Measurements from ENCODE around the gene SLC4A4. TPM values are rescaled to one million over a fixed set of nuclear protein-coding genes. Genes with fewer than 3 reads are reported as not detected.

Gene SLC4A4
- polyA plus RNA-seq, 1 donor = 11.2 TPM

DNA sequence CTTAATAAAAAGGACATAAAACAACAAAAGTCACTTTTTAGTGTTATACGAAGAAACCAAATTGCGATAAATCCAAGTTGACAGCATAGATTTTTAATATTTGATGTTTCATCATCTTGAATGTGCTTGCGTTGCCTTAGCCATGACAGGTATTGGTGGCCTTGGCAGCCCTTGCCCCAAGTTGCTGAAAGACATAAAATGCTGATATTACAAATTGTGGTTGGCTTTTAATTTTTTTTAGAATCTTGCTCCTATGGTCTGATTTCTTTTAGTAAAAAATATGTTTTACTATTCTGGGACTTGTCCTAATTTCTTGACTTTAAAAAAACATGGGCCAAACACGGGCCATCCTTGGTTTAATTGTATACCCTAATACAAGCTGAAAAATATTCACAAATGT lies 122.6 kb downstream of the SLC4A4 start:
- H3K36me3 ChIP-seq (ENCODE audit: control insufficient read depth, insufficient read depth, low read length) = no peaks in the 10 kb centered on the region
- 96% methylated on average over 3 of the region's 4 CpGs for WGBS (ENCODE audit: insufficient coverage, low lambda C conversion rate)
- no peaks in the 10 kb centered on the region for H3K27me3 ChIP-seq (ENCODE audit: control insufficient read depth, insufficient read depth, low read length)
- no peak overlapping the region for H3K27ac ChIP-seq (ENCODE audit: low read length)
- DNase-seq = no peak
- no peaks in the 10 kb centered on the region for H3K9me3 ChIP-seq (ENCODE audit: control insufficient read depth, low read depth, low read length)
- H3K4me1 ChIP-seq (ENCODE audit: control insufficient read depth, insufficient read depth, low read length) = no peaks in the 10 kb centered on the region
- H3K4me3 ChIP-seq (ENCODE audit: low read length) = no peak overlapping the region

DNA sequence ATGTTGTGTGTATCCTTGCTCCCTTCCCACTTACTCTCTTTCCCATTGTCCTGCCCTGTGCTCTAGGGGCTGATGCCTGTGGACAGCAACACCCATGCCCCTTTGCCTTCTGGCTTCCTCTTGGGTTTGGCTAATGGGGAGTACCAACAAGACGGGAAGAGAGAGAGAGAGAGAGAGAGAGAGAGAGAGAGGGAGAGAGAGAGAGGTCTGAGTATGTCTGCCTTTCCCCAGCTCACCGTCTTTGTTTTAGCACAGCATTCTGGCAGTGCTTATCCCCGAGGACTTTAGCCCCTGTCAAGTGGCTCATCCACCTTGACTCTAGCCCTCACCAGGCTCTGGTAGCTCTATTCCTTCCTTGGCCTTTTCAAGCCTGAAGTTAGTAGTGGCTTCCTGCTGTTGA lies 128.0 kb downstream of the SLC4A4 start:
- Histone ChIP-seq H3K9me3 (ENCODE audit: control insufficient read depth, low read depth, low read length) (peaks cover 3% of the 10 kb centered on the region), H3K36me3 (ENCODE audit: control insufficient read depth, insufficient read depth, low read length) (peaks cover 4% of the 10 kb centered on the region), H3K27me3 (ENCODE audit: control insufficient read depth, insufficient read depth, low read length) (no peaks in the 10 kb centered on the region), H3K4me1 (ENCODE audit: control insufficient read depth, insufficient read depth, low read length) (no peaks in the 10 kb centered on the region), H3K27ac (ENCODE audit: low read length) (no peak overlapping the region), H3K4me3 (ENCODE audit: low read length) (no peak overlapping the region)
- WGBS (ENCODE audit: insufficient coverage, low lambda C conversion rate) = 80% methylated on average over 1 of the region's 3 CpGs
- DNase-seq = no peak

DNA sequence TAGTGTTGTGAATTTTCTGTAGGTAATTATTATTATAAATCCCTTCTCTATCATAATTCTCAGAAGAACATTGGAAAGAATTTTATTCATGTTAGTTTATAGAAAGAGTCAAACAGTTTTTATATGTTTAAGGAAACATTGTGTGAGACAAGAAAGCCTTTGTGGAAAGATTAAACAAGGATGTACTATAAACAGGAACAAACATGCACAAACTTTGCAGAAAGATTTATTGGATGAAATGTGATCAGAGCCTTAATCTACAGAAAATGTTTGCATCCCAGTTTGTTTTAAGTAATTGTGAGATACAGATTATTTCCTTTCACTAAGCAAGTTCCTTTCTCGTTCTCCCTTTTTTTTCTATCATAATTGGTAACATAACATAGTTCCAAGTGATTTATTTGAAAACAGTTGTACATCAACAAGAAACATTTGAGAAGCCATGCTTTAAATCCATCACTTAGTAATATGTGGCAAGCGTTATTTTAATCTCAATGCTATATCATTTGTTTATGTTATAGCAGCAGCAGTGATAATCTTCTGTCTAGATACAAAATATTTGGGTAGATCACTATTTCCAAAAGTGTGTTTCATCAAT lies 129.4 kb downstream of the SLC4A4 start:
- Histone ChIP-seq H3K9me3 (ENCODE audit: control insufficient read depth, low read depth, low read length) (peaks cover 3% of the 10 kb centered on the region), H3K36me3 (ENCODE audit: control insufficient read depth, insufficient read depth, low read length) (peaks cover 7% of the 10 kb centered on the region), H3K27me3 (ENCODE audit: control insufficient read depth, insufficient read depth, low read length) (no peaks in the 10 kb centered on the region), H3K4me1 (ENCODE audit: control insufficient read depth, insufficient read depth, low read length) (no peaks in the 10 kb centered on the region), H3K4me3 (ENCODE audit: low read length) (no peak overlapping the region), H3K27ac (ENCODE audit: low read length) (no peak overlapping the region)
- DNase-seq = no peak
- 100% methylated on average over 1 of the region's 2 CpGs for WGBS (ENCODE audit: insufficient coverage, low lambda C conversion rate)

DNA sequence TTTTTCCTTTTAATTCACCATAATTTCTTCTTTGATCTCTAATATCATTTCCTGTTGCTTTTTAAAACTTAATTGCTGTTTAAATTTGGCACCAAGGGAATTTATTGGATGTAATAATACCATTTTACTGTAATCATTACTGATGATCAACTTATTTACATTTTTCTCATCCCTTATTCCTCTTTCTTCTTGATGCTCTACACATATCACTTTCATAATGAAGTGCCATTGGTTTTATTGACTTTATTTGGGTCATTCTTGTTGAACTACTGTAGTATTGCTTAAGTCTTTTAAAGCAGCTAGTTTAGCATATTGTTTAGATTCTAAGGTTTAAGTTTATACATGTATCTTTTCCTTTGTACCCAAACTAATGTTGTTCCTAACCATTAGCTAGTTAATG lies 130.7 kb downstream of the SLC4A4 start:
- DNase-seq = no peak
- H3K36me3 ChIP-seq (ENCODE audit: control insufficient read depth, insufficient read depth, low read length) = peaks cover 7% of the 10 kb centered on the region
- no peaks in the 10 kb centered on the region for H3K27me3 ChIP-seq (ENCODE audit: control insufficient read depth, insufficient read depth, low read length)
- peaks cover 3% of the 10 kb centered on the region for H3K9me3 ChIP-seq (ENCODE audit: control insufficient read depth, low read depth, low read length)
- no peak overlapping the region for H3K27ac ChIP-seq (ENCODE audit: low read length)
- H3K4me1 ChIP-seq (ENCODE audit: control insufficient read depth, insufficient read depth, low read length) = no peaks in the 10 kb centered on the region
- H3K4me3 ChIP-seq (ENCODE audit: low read length) = no peak overlapping the region

DNA sequence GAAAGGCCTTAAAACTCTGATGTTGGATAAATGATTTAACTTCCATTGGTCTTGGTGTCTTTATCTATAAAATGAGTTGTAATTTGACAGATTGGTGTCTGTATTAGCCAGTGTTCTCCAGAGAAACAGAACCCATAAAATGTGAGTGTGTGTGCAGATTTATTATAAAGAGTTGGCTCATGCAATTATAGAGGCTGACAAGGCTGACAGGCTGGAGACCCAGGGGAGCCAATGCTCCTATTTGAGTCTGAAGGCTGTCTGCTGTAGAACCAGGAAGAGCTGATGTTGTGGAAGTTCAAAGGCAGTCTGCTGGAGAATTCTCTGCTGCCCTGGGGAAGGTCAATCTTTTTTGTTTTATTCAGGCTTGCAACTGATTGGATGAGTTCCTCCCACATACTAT lies 131.7 kb downstream of the SLC4A4 start:
- H3K9me3 ChIP-seq (ENCODE audit: control insufficient read depth, low read depth, low read length) = peaks cover 3% of the 10 kb centered on the region
- H3K4me1 ChIP-seq (ENCODE audit: control insufficient read depth, insufficient read depth, low read length) = no peaks in the 10 kb centered on the region
- DNase-seq = no peak
- peaks cover 7% of the 10 kb centered on the region for H3K36me3 ChIP-seq (ENCODE audit: control insufficient read depth, insufficient read depth, low read length)
- H3K27me3 ChIP-seq (ENCODE audit: control insufficient read depth, insufficient read depth, low read length) = no peaks in the 10 kb centered on the region
- no peak overlapping the region for H3K27ac ChIP-seq (ENCODE audit: low read length)
- H3K4me3 ChIP-seq (ENCODE audit: low read length) = no peak overlapping the region

DNA sequence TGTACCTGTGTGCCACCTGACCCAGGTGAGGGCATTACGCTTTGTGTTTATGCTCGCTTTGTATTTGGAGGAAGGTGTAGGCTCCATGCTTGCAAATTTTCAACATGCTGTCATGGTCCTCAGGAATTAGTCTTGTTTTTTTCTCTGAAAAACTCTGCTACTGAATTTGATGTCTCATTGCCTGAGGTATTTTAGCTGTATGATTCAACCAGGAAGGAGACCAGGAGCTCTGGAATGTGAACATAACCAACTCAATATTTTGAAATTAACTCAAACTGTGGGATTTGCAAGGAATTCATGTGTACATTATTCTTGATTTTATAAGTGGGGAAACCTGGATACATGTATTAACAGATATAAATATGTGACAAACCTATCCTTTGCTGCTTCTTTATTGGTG lies 134.1 kb downstream of the SLC4A4 start:
- H3K36me3 ChIP-seq (ENCODE audit: control insufficient read depth, insufficient read depth, low read length) = peaks cover 3% of the 10 kb centered on the region
- no peak overlapping the region for H3K4me3 ChIP-seq (ENCODE audit: low read length)
- no peak for DNase-seq
- no peaks in the 10 kb centered on the region for H3K4me1 ChIP-seq (ENCODE audit: control insufficient read depth, insufficient read depth, low read length)
- no peaks in the 10 kb centered on the region for H3K27me3 ChIP-seq (ENCODE audit: control insufficient read depth, insufficient read depth, low read length)
- H3K27ac ChIP-seq (ENCODE audit: low read length) = no peak overlapping the region
- no peaks in the 10 kb centered on the region for H3K9me3 ChIP-seq (ENCODE audit: control insufficient read depth, low read depth, low read length)
- WGBS (ENCODE audit: insufficient coverage, low lambda C conversion rate) = 100% methylated on average over 1 of the region's 2 CpGs

DNA sequence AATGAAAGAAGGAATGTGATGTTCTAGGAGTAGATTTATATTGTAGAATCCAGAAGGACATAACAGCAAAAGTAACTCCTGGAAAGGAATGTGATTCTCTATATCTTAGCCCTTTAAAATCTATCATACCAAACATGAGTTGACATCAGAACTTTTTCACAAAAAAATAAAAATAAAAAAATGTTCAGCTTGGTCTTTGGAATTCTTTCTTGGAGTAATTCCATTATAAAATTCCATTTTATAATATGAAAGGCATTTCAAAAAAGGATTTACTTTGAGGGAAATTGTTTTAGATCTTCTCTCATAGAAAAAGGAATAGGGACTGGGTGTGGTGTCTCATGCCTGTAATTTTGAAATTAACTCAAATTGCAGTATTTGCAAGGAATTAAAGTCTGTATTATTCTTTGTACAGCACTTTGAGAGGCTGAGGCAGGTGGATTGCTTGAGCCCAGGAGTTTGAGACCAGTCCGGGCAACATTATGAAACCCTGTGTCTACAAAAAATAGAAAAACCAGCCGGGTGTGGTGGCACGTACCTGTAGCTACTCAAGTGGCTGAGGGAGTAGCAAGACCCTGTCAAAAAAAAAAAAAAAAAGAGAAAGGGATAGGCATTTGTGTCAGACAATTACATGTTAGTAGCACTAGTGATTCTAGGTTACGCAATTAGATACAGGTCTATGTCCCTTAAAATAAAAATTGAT lies 134.9 kb downstream of the SLC4A4 start:
- Histone ChIP-seq H3K4me1 (ENCODE audit: control insufficient read depth, insufficient read depth, low read length) (no peaks in the 10 kb centered on the region), H3K9me3 (ENCODE audit: control insufficient read depth, low read depth, low read length) (no peaks in the 10 kb centered on the region), H3K27me3 (ENCODE audit: control insufficient read depth, insufficient read depth, low read length) (no peaks in the 10 kb centered on the region), H3K27ac (ENCODE audit: low read length) (no peak overlapping the region), H3K4me3 (ENCODE audit: low read length) (no peak overlapping the region), H3K36me3 (ENCODE audit: control insufficient read depth, insufficient read depth, low read length) (peaks cover 3% of the 10 kb centered on the region)
- DNase-seq = no peak
- 100% methylated on average over 2 of the region's 4 CpGs for WGBS (ENCODE audit: insufficient coverage, low lambda C conversion rate)

DNA sequence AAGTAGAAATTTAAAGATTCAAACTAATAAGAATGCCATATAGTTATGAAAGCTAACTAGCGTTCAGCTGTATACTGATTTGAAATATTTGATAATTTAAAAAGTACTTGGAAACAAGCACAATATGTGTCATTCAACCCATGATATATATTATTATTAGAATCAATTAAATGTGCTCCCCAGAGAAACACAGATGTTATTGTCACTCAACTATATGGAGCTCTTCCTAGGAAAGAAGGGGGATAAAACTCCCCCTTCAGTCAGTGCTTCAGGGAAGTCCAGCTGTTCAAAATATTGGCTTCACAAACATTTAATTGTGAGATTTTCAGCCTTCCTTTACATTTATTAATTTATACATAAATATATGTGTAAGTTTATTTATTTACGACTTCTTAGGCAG lies 135.9 kb downstream of the SLC4A4 start:
- no peaks in the 10 kb centered on the region for H3K9me3 ChIP-seq (ENCODE audit: control insufficient read depth, low read depth, low read length)
- no peak overlapping the region for H3K27ac ChIP-seq (ENCODE audit: low read length)
- no peaks in the 10 kb centered on the region for H3K27me3 ChIP-seq (ENCODE audit: control insufficient read depth, insufficient read depth, low read length)
- no peak overlapping the region for H3K4me3 ChIP-seq (ENCODE audit: low read length)
- no peaks in the 10 kb centered on the region for H3K4me1 ChIP-seq (ENCODE audit: control insufficient read depth, insufficient read depth, low read length)
- DNase-seq = no peak
- WGBS (ENCODE audit: insufficient coverage, low lambda C conversion rate) = 90% methylated on average over 2 of the region's 2 CpGs
- peaks cover 3% of the 10 kb centered on the region for H3K36me3 ChIP-seq (ENCODE audit: control insufficient read depth, insufficient read depth, low read length)

DNA sequence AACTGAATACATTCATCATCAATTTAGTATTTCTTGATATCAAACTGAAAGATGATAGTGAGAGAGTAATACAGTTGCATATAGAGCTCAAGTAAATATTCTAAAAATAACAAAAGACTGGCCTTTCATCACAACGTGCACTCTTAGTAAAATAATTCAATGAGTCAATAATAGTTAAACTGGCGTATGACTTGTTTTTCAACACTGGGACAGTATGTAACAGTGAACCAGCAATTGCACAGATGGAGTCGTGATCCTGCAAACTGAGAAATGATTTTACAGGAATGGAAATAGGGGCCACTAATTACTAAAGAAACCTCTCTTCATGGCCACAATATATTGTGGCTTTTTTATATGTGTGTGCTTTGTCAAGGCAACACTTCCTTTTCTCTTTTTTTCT lies 137.4 kb downstream of the SLC4A4 start:
- Histone ChIP-seq H3K36me3 (ENCODE audit: control insufficient read depth, insufficient read depth, low read length) (peaks cover 3% of the 10 kb centered on the region), H3K9me3 (ENCODE audit: control insufficient read depth, low read depth, low read length) (no peaks in the 10 kb centered on the region), H3K27me3 (ENCODE audit: control insufficient read depth, insufficient read depth, low read length) (no peaks in the 10 kb centered on the region), H3K4me3 (ENCODE audit: low read length) (no peak overlapping the region), H3K27ac (ENCODE audit: low read length) (no peak overlapping the region), H3K4me1 (ENCODE audit: control insufficient read depth, insufficient read depth, low read length) (no peaks in the 10 kb centered on the region)
- WGBS (ENCODE audit: insufficient coverage, low lambda C conversion rate) = no CpG with 5 or more reads among the region's 3 CpGs
- DNase-seq = no peak

DNA sequence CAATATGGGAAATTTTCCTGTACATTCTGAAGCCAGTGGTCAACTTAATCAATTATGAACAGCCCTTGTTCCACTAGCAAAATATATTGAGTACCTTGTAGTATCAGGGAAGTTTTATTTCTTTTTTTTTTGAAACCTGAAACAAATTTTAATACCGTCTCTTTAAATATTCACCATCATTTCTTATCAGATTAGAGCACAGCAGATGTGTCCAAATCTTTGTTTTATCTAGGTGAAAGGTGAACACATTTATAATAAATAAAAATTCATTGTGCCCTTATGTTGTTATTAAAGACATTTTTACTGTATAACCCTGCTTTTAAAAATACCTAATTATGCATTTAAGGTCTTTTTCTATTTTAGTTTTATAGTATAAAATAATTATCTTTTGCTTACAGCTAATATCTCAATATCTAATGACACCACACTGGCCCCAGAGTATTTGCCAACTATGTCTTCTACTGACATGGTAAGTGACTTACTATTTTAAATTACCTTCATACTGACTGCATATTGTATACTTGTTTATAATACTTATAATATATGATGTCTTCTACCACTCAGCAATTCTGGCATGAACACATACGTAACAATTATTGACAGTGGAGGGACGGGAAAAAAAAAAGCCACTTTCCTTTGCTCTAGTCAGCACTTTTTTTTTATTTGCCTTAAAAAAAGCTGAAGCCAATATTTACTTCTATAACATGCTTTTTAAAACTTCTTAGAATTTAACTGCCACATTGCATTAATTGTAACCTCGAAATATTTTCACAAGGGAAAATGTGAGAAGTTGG lies 147.9 kb downstream of the SLC4A4 start:
- WGBS (ENCODE audit: insufficient coverage, low lambda C conversion rate) = 85% methylated on average over 3 of the region's 4 CpGs
- no peak for DNase-seq
- no peaks in the 10 kb centered on the region for H3K4me1 ChIP-seq (ENCODE audit: control insufficient read depth, insufficient read depth, low read length)
- H3K36me3 ChIP-seq (ENCODE audit: control insufficient read depth, insufficient read depth, low read length) = no peaks in the 10 kb centered on the region
- no peaks in the 10 kb centered on the region for H3K9me3 ChIP-seq (ENCODE audit: control insufficient read depth, low read depth, low read length)
- H3K27me3 ChIP-seq (ENCODE audit: control insufficient read depth, insufficient read depth, low read length) = no peaks in the 10 kb centered on the region
- no peak overlapping the region for H3K4me3 ChIP-seq (ENCODE audit: low read length)
- H3K27ac ChIP-seq (ENCODE audit: low read length) = peak overlapping the region; percentile 16

Data from large intestine (tissue), 3 donors.